HCT116 (cell line): ENCODE results near the gene CRTC1. TPM values are rescaled to one million over a fixed set of nuclear protein-coding genes. Genes with fewer than 3 reads are reported as not detected.
"Not testable (repeated sequence)": the region's sequence is repeated elsewhere in the genome, so short reads cannot be mapped to it uniquely, and the experiment has no call there.

Source experiments
- ATAC-seq: fragments of 200-7000 bp; cut with Tn5 transposase; 2 replicates; pipeline ENCODE4 v1.9.1; 2020; ENCODE audit warnings: mild to moderate bottlenecking, moderate library complexity
- BruUV-seq: library from RNA; stranded (reverse); fragments of 400-500 nt; replicated peaks from 2 replicates; lab custom pipeline; 2021; lab: Mats Ljungman, UMichigan
- CTCF ChIA-PET: fragments of 300-600 bp; sonication (Branson Sonifier 250); formaldehyde crosslinking; loops from one replicate; lab custom pipeline; 2021; ENCODE audit warnings: antibody characterized with exemption; lab: Charles Lee
- POLR2A ChIA-PET: fragments of 300-600, 350-600 bp; sonication (Branson Sonifier 250); formaldehyde crosslinking; loops from one replicate; lab custom pipeline; 2021; ENCODE audit warnings: antibody characterized with exemption; lab: Charles Lee
- RAD21 ChIA-PET, 2 experiments: fragments of 300-600 bp; sonication (Branson Sonifier 250); formaldehyde crosslinking; loops; one replicate each; lab custom pipeline; 2023; ENCODE audit warnings: low total read pairs in 2 of 2; ENCODE audit not compliant: uncharacterized antibody in 2 of 2, unreplicated experiment in 2 of 2, low non-redundant PET in 1 of 2; lab: Charles Lee
- DNase-seq: peaks from one replicate; pipeline ENCODE4 v3.0.0-alpha.2; 2010; ENCODE audit warnings: low read depth, low spot score
- H2AFZ ChIP-seq: fragments of 200-600 bp; shearing (Covaris generic), sonication (generic); 2 replicates; pipeline ENCODE4 v1.6.1; 2017; ENCODE audit warnings: low read depth, mixed run types, mixed read lengths, antibody characterized with exemption, low read length; ENCODE audit not compliant: poor library complexity, severe bottlenecking
- H3K27ac ChIP-seq: 2 replicates; pipeline ENCODE4 v1.5.1; 2012; ENCODE audit warnings: low read depth, low read length
- H3K27me3 ChIP-seq: fragments of 200-600 bp; sonication (generic); 2 replicates; pipeline ENCODE4 v1.6.1; 2016; ENCODE audit warnings: mixed run types, low read length, mixed read lengths; ENCODE audit not compliant: insufficient read depth
- H3K36me3 ChIP-seq, 2 experiments: fragments of 200-500 bp in 1 of 2; fragments of 200-600 bp in 1 of 2; sonication (Bioruptor generic) in 1 of 2; sonication (generic) in 1 of 2; 2 replicates each; pipeline versions ENCODE4 v1.5.1 to v1.6.1; 2014 to 2016; ENCODE audit warnings: low read length in 2 of 2, inconsistent platforms in 1 of 2, mixed read lengths in 1 of 2, mixed run types in 1 of 2; ENCODE audit not compliant: insufficient read depth in 2 of 2, control insufficient read depth in 1 of 2
- H3K4me1 ChIP-seq, 2 experiments: fragments of 200-600 bp in 1 of 2; sonication (generic) in 1 of 2; 2 replicates each; pipeline versions ENCODE4 v1.5.1 to v1.6.1; 2012 to 2017; ENCODE audit warnings: low read length in 2 of 2, inconsistent platforms in 1 of 2, mild to moderate bottlenecking in 1 of 2, mixed read lengths in 1 of 2, mixed run types in 1 of 2, moderate library complexity in 1 of 2; ENCODE audit not compliant: insufficient read depth in 2 of 2, control insufficient read depth in 1 of 2
- H3K4me2 ChIP-seq: fragments of 200-600 bp; sonication (generic); 2 replicates; pipeline ENCODE4 v1.6.1; 2017; ENCODE audit warnings: mixed run types, low read length, mixed read lengths
- H3K4me3 ChIP-seq, 2 experiments: fragments of 200-600 bp in 1 of 2; sonication (generic) in 1 of 2; replicated peaks in 1 of 2; 2 replicates each; pipeline ENCODE4 v1.5.1; 2011 to 2016; ENCODE audit warnings: low read length in 2 of 2, control low read depth in 1 of 2, low read depth in 1 of 2, mild to moderate bottlenecking in 1 of 2, mixed read lengths in 1 of 2, mixed run types in 1 of 2
- H3K79me2 ChIP-seq: fragments of 200-600 bp; sonication (generic); 2 replicates; pipeline ENCODE4 v1.6.1; 2017; ENCODE audit warnings: mild to moderate bottlenecking, mixed run types, low read length, moderate library complexity, mixed read lengths; ENCODE audit not compliant: insufficient read depth
- H3K9ac ChIP-seq: fragments of 200-600 bp; sonication (generic); 2 replicates; pipeline ENCODE4 v1.6.1; 2016; ENCODE audit warnings: low read length, mixed read lengths
- H3K9me2 ChIP-seq: fragments of 200-600 bp; sonication (generic), shearing (Covaris generic); 2 replicates; pipeline ENCODE4 v1.6.1; 2017; ENCODE audit warnings: mixed run types, mild to moderate bottlenecking, moderate library complexity; ENCODE audit not compliant: insufficient read depth
- H3K9me3 ChIP-seq, 2 experiments: fragments of 200-500 bp in 1 of 2; fragments of 200-600 bp in 1 of 2; sonication (Bioruptor generic) in 1 of 2; sonication (generic) in 1 of 2; 2 replicates each; pipeline ENCODE4 v1.6.1; 2014 to 2017; ENCODE audit warnings: low read length in 2 of 2, mixed read lengths in 2 of 2, inconsistent platforms in 1 of 2, low read depth in 1 of 2, mild to moderate bottlenecking in 1 of 2, mixed run types in 1 of 2, moderate library complexity in 1 of 2; ENCODE audit not compliant: control insufficient read depth in 1 of 2, insufficient read depth in 1 of 2
- H4K20me1 ChIP-seq: fragments of 200-600 bp; sonication (generic), shearing (Covaris generic); 2 replicates; pipeline ENCODE4 v1.6.1; 2017; ENCODE audit warnings: mixed run types, mild to moderate bottlenecking, moderate library complexity; ENCODE audit not compliant: insufficient read depth
- CBX3 ChIP-seq: IDR thresholded peaks from 2 replicates; pipeline ENCODE4 v1.6.1; 2012; ENCODE audit warnings: low read depth
- EZH2 ChIP-seq: fragments of 200-600 bp; sonication (generic); IDR thresholded peaks from 2 replicates; pipeline ENCODE4 v1.6.1; 2017; ENCODE audit warnings: antibody characterized with exemption, mixed run types
- POLR2AphosphoS5 ChIP-seq: IDR thresholded peaks from 2 replicates; pipeline ENCODE4 v1.6.1; 2011; ENCODE audit warnings: mild to moderate bottlenecking, low read depth, low read length, moderate library complexity
- SRF ChIP-seq: IDR thresholded peaks from 2 replicates; pipeline ENCODE4 v1.6.1; 2012; ENCODE audit warnings: low read depth
- YY1 ChIP-seq: IDR thresholded peaks from 2 replicates; pipeline ENCODE4 v1.6.1; 2011; ENCODE audit warnings: low read length, low read depth, moderate library complexity, mild to moderate bottlenecking; ENCODE audit not compliant: insufficient replicate concordance; ENCODE audit errors: extremely low read depth
- ZNF274 ChIP-seq: fragments of 200-500 bp; sonication (Bioruptor generic); IDR thresholded peaks from 2 replicates; pipeline ENCODE4 v1.6.1; 2014; ENCODE audit warnings: mild to moderate bottlenecking, low read depth, low read length, inconsistent platforms
- intact Hi-C: fragments of 100-400 bp; cut with micrococcal nuclease; formaldehyde crosslinking; loops from 2 replicates; pipeline ENCODE4 v1.10.0; 2022
- total RNA-seq: library from RNA; stranded (reverse); gene quantifications from one replicate; pipeline ENCODE4 v1.2.1, GENCODE V29; 2021; ENCODE audit not compliant: unreplicated experiment
- TF ChIP-seq, protein P1 (sequence below): IDR thresholded peaks from 2 replicates; pipeline ENCODE4 v1.6.1; 2012

CRTC1 gene
- total RNA-seq, 1 experiment from 2014 or later: 14.9 TPM

DNA sequence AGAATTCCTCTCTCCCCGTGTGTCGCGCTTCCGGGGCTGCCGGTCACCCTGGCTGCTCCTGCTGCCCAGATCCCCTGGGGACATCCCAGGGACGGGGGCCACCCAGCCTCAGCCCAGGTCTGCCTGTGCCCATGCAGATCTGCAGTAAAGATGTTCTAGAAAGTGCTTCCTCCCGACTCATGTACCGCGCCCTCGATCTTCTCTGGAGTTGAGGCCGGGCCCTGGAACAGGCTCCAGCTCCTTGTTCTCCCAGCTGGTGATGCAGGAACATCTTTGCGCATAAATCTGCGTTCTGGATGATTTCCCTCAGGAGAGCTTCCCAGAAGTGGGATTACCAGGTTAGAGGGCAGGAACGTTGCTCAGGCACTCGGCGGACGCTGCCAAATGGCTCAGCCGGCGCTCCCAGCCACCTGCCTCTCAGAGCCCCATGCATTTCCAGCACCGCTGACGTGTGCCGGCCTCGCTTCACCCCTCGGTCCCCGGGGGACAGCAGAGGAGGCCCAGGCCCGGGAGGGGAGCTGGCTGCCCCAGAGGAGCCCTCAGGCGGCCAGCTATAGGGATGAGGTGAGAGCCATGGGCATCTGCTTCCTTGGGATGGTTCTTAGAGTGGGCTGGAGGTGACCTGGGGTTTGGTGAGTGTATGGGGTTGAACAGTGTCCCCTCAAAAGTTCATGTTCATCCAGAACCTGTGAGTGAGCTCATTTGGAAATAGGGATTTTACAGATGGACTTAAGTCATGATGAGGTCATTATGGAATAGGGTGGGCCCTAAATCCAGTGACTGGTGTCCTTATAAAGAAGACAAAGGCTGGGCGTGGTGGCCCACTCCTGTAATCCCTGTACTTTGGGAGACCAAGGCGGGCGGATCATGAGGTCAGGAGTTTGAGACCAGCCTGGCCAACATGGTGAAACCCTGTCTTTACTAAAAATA, 42.6 kb downstream of the CRTC1 start (continued):
- TF ChIP-seq, protein P1, sequence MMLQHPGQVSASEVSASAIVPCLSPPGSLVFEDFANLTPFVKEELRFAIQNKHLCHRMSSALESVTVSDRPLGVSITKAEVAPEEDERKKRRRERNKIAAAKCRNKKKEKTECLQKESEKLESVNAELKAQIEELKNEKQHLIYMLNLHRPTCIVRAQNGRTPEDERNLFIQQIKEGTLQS: no peak
- TF ChIP-seq, all 23 proteins: peak for 0

- Histone ChIP-seq H3K4me1 (peaks cover 4 to 13% of the 10 kb centered on the region in 2 experiments; a peak in 3 of 4 replicates), H3K9me2 (no peaks in the 10 kb centered on the region), H3K27ac (no peak overlapping the region), H3K79me2 (no peaks in the 10 kb centered on the region), H3K36me3 (no peaks in the 10 kb centered on the region), H3K27me3 (no peaks in the 10 kb centered on the region), H4K20me1 (no peaks in the 10 kb centered on the region), H3K4me2 (no peak overlapping the region), H3K4me3 (no peak overlapping the region), H3K9me3 (no peaks in the 10 kb centered on the region), H2AFZ (no peak overlapping the region), H3K9ac (no peak overlapping the region)
- no peak for TF ChIP-seq CBX3
- TF ChIP-seq POLR2AphosphoS5: no peak
- no peak for TF ChIP-seq EZH2
- TF ChIP-seq ZNF274: no peak
- TF ChIP-seq SRF: no peak
- no peak for TF ChIP-seq YY1
- POLR2A ChIA-PET: no interaction called here
- ATAC-seq: no peak
- CTCF ChIA-PET: no interaction called here
- RAD21 ChIA-PET: no interaction called here
- no peak for DNase-seq
- intact Hi-C loops: no loop called here
- no TSS peak for BruUV-seq
Measured at GRCh38 chr19:18726846-18727245, 43.4 kb downstream of the CRTC1 start.

GRCh38 chr19:18727602-18728001, 44.1 kb downstream of the CRTC1 start:
- not testable (repeated sequence) for BruUV-seq

More at GRCh38 chr19:18727602-18728001, 44.1 kb downstream of the CRTC1 start:
- peaks cover 4 to 14% of the 10 kb centered on the region in 2 experiments; a peak in 3 of 4 replicates for H3K4me1 ChIP-seq
- H3K9ac ChIP-seq, H3K9me3 ChIP-seq, H3K27me3 ChIP-seq, H4K20me1 ChIP-seq, H3K27ac ChIP-seq, DNase-seq, H3K79me2 ChIP-seq, CTCF ChIA-PET, intact Hi-C loops, H3K4me3 ChIP-seq, ATAC-seq, POLR2A ChIA-PET, H3K9me2 ChIP-seq, H3K4me2 ChIP-seq, H3K36me3 ChIP-seq, H2AFZ ChIP-seq, RAD21 ChIA-PET: not testable (repeated sequence)
